IPS-11a (cell line): Measurements from ENCODE around the gene INPP5A.
"Not testable (repeated sequence)": the region's sequence is repeated elsewhere in the genome, so short reads cannot be mapped to it uniquely, and the experiment has no call there.

Source experiments
- H3K4me3 ChIP-seq: one replicate; pipeline ENCODE4 v1.5.1; 2013; ENCODE audit warnings: low read depth, low read length, control low read depth

INPP5A gene

DNA sequence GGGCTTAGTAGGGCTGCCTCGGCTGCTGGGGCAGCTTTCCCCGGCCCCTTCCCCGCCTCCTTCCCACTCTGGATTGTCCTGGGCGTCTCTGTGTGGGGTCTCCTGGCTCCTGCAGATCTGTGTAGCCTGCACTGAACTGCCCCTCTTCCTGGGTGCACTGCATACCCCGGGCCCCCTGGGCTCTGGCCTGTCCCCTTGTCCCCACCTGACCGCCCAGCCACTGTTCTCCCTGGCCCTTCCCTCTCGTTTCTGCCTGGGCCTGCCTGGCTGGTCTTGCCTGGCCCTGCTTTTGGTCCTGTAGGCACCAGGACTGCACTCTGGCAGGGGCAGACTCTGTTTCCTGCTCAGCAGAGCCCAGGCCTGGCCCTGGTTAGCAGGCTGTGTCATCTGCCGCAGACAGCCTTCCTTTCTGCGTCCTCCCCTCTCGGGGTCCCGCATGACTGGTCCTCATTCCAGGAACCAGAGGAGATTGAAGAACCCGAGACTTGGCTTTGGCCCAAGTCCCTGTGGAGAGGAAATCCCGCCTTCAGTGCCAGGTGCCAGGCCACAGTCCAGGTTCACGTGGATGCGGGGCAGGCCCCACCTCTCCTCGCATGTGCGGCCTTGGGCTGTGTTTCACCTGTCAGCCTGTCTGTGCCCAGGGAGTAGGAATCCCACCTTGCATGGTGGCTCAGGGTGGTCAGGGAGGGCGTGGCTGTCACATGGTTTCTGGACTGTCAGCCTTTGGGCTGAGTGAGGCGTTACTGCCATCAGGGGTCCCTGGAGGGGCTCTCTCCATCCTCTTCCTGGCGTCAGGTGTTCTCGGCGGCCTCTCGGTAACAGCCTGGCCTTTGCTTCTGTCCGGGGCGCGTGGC lies 9.2 kb downstream of the INPP5A start:
- no peak overlapping the region for H3K4me3 ChIP-seq

DNA sequence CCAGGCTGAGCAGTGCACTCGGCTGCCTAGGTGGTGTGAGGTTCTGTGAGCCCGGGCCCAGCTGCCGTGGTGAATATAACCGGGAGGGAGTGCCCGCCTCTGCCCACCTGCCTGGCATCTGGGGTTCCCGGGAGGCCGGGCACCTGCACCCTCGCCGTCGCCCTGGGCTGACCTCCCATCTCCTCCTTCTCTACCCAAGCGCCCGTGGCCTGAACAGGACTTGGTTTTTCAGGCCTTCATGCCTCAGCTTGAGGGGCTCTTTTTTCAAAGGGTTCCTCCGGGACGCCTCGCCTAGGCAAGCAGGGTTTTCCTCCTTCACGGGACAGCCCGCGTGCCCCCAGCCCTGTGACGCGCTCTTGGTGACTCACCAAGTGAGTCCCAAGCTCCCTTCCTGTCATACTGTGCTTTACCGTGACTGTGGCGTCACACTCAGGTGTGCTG lies 9.9 kb downstream of the INPP5A start:
- no peak overlapping the region for H3K4me3 ChIP-seq

- H3K4me3 ChIP-seq, result no peak overlapping the region
Observed at GRCh38 chr10:132548106-132548823, 10.7 kb downstream of the INPP5A start.

GRCh38 chr10:132548869-132549268 lies 11.3 kb downstream of the INPP5A start:
- no peak overlapping the region for H3K4me3 ChIP-seq

GRCh38 chr10:132549371-132549770 lies 11.8 kb downstream of the INPP5A start:
- no peak overlapping the region for H3K4me3 ChIP-seq

- no peak overlapping the region for H3K4me3 ChIP-seq
Observed at GRCh38 chr10:132550366-132551092, 12.9 kb downstream of the INPP5A start.

GRCh38 chr10:132551093-132551807 lies 13.7 kb downstream of the INPP5A start:
- no peak overlapping the region for H3K4me3 ChIP-seq

DNA sequence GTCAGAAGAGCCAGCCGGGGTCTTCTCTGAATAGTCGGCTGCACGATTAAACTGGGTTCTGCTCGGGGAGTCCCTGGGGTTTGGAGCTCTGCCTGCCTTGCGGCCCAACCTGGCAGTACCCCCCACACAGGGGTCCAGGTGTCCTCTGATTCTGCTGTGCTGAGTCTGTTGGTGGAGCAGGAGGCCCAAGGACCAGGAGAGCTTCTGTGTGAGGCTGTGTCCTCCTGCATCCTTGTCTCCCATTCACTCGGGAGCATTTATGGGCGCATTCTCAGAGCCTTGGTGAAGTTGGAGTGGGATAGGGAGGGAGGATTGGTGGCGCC lies 14.2 kb downstream of the INPP5A start:
- no peak overlapping the region for H3K4me3 ChIP-seq

- H3K4me3 ChIP-seq, result not testable (repeated sequence)
Observed at GRCh38 chr10:132552635-132553034, 15.0 kb downstream of the INPP5A start.

DNA sequence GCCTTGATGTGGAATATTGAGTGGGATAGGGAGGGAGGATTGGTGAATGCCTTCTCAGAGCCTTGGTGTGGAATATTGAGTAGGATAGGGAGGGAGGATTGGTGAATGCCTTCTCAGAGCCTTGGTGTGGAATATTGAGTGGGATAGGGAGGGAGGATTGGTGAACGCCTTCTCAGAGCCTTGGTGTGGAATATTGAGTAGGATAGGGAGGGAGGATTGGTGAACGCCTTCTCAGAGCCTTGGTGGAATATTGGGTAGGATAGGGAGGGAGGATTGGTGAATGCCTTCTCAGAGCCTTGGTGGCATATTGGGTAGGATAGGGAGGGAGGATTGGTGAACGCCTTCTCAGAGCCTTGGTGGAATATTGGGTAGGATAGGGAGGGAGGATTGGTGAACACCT lies 16.0 kb downstream of the INPP5A start:
- H3K4me3 ChIP-seq, result not testable (repeated sequence)

GRCh38 chr10:132554053-132554990 lies 16.7 kb downstream of the INPP5A start:
- H3K4me3 ChIP-seq, result no peak overlapping the region

GRCh38 chr10:132554991-132555647 lies 17.5 kb downstream of the INPP5A start:
- no peak overlapping the region for H3K4me3 ChIP-seq

- no peak overlapping the region for H3K4me3 ChIP-seq
Observed at GRCh38 chr10:132555648-132556575, 18.3 kb downstream of the INPP5A start.

DNA sequence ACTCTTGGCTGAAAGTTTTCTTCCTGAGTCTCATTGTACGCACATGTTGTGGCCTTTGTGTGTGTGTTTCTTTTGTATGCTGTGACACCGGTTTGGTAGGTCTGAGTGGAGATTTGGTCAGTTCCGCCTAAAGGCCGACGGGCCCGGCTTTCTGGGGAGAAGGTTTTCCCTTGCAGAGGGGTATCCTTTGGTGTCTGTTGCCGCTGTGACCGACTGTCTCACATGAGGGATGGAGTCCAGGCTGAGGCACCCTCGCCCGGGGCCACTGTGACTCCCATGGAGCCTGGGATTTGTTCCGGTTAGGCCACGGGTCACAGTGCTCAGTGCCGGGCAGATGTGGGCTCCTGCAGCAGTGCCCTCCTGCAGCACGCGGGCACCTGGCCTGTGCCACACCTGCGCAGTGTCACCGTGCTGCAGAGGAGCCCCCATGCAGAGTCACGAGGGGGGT lies 19.4 kb downstream of the INPP5A start:
- no peak overlapping the region for H3K4me3 ChIP-seq

DNA sequence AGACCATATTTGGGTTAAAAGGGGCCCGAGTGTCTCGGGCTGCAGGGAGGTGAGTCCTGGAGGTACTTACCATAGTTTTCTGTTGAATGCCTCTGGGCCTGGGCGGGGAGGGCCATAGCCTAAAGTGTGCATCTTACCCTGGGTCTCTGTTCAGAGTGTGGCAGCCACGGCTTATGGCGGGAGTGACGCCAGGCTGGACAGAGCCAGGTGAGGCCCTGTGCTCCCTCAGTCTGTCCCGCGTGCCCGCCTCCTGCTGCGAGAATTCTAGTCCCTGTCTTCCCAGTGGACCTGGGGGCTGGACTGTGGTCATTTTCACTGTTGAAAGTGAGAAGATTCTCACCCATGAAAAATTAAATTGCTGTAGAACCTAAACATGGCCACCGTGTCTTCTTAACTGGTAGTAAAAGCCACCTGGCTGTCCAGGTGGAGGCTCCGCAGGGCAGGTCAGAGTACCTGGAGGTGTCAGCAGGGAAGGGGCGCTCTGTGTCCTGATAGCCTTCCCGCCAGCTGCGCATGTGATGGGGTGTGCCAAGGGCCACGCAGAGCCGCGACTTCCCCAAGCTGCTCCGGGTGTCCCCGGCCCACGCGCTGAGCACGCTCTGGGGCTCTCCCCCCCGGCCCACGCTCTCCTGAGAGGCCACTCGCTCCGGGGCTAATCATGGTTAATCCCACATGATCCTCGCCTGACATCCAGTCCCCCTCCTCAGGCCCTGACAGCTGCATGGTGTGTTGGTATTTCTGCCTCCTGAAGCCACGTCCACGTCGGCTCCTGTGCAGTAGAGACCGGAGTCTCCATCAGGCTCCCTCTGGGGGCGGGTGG lies 20.3 kb downstream of the INPP5A start:
- no peak overlapping the region for H3K4me3 ChIP-seq

DNA sequence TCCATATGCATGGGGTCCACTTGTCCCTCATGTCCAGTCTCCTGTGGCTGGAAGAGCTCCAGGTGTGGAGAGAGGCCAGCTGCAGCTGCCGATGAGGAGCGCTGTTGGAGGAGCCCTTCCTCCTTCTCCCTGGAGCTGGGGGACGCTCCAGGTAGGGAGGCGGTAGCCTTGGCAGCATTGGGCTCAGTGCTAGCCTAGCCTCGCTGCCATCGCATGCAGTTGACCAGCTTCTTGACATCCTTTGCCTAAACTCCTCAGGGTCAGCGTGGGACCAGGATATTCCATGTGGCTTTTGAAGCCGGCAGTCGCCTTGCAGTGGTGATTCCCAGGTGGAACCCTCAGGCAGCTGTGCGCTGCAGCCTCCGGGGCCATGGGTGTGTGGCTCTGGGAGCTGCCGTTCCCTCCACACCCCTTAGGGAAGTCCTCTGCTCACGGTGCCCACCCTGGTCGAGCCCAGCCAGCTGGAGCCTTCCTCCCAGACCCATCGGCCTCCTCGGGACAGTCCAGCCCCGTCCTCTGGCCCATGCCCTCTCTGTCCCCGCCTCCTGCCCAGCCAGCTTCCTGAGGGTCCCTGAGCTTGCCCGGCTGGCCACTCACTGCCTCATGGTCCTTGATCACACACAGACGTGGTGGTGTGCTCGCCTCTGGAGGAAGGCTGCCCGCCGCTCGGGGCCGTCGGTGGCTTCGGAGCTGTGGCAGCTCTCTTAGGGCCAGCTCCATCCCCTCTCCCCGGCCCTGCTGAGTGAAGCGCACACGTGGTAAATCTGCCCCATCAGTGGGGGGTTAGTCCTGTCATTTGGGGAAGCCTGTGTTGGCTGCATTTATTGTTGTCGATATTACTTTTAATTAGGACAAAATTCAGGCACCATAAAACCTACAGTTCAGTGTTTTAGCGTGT lies 21.2 kb downstream of the INPP5A start:
- H3K4me3 ChIP-seq, result no peak overlapping the region
